ENCODE measurements around the gene MYH15.

- TF ChIP-seq POLR2A (IDR thresholded peaks at IDR 0.05), result no peak
- TF ChIP-seq, protein P1, sequence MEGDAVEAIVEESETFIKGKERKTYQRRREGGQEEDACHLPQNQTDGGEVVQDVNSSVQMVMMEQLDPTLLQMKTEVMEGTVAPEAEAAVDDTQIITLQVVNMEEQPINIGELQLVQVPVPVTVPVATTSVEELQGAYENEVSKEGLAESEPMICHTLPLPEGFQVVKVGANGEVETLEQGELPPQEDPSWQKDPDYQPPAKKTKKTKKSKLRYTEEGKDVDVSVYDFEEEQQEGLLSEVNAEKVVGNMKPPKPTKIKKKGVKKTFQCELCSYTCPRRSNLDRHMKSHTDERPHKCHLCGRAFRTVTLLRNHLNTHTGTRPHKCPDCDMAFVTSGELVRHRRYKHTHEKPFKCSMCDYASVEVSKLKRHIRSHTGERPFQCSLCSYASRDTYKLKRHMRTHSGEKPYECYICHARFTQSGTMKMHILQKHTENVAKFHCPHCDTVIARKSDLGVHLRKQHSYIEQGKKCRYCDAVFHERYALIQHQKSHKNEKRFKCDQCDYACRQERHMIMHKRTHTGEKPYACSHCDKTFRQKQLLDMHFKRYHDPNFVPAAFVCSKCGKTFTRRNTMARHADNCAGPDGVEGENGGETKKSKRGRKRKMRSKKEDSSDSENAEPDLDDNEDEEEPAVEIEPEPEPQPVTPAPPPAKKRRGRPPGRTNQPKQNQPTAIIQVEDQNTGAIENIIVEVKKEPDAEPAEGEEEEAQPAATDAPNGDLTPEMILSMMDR (IDR thresholded peaks at IDR 0.05), result no peak
Measured at GRCh38 chr3:108453565-108453964, 56.8 kb downstream of the MYH15 start.

Data from Peyer's patch (tissue), 4 donors.